ENCODE results near the gene CCP110.

Gene CCP110

DNA sequence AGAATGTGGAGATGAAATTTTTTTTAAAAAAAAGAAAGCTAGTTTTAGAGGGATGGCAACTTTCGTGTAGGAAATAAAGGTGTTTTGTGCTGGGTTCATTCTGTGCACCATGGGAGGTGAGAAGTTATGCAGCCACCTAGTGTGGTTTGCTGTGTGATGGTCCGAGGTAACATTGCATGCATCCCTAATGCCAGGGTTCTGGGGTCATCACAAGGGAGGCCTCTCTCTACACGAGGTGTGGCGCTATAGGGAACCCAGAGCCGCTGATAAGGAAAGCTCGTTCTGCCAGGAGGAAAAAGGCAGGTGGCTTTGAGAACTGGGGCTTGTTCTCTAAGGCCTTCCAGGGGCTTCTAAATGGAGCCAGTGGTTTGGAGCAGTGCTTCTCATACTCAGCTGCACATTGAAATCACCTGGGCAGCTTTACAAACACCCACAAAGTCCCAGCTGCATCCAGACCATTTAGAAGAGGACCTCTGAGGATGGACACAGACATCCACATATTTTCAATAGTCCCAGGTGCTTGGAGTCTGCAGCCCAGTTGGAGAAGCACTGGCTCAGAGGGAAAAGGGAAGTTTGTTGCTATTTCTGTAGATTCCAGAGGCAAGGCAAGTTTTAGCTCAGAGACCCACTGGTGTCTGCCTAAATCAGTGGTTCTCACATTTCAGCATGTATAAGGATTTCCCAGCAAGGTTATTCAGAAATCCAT is 75.2 kb downstream of the CCP110 start:
- H3K9ac ChIP-seq (ENCODE audit: low read depth, low read length, poor library complexity, severe bottlenecking) = no peak overlapping the region
- H3K9me3 ChIP-seq (ENCODE audit: insufficient read depth, low read depth, low read length) = no peaks in the 10 kb centered on the region
- no peaks in the 10 kb centered on the region for H3K4me1 ChIP-seq (ENCODE audit: insufficient read depth, low read length, poor library complexity, severe bottlenecking)

DNA sequence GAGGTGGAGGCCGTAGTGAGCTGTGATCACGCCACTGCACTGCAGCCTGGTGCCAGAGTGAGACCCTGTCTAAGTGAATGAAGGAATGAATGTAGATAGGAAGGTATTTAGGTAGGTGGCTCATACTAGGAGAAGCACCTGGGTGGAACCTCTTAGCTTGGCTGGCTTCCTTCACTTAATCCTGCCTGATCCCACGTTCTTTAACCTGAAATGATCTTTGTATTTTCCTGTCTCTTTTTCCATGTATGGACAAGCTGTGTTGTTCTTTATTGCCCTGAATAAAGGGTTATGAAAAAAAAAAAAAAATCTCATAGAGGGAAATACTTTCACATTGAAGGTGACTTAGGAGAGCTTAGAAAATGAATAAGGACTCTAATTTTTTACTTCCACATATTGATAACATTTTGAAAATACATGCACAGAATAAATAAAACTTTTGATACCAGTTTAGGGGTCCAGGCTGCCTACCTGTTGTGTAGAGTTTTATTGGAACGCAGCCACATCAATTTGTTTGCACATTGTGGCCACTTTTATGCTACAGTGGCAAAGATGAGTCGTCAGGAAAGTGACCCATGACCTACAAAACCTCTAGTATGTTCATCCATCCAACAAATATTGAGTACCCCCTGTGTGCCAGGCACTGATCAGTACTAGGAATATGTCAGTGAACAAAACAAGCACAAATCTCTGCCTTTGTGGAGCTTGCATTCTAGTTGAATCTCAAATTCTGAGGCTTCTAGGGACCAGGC is 76.4 kb downstream of the CCP110 start:
- no peak overlapping the region for H3K4me3 ChIP-seq (ENCODE audit: low read length, poor library complexity, severe bottlenecking)
- H3K36me3 ChIP-seq (ENCODE audit: insufficient read depth, low read length) = peaks cover 7% of the 10 kb centered on the region; the same call in 1 of the 2 replicates
- H4K20me1 ChIP-seq (ENCODE audit: insufficient read depth, low read length, poor library complexity, severe bottlenecking) = no peaks in the 10 kb centered on the region
- H3K9ac ChIP-seq (ENCODE audit: low read depth, low read length, poor library complexity, severe bottlenecking) = no peak overlapping the region
- H3K9me2 ChIP-seq (replicated peaks; ENCODE audit: low read depth, low read length) = no peaks in the 10 kb centered on the region
- no peak overlapping the region for H3K4me2 ChIP-seq (ENCODE audit: low read depth, low read length, poor library complexity, severe bottlenecking)
- H3K9me3 ChIP-seq (ENCODE audit: insufficient read depth, low read depth, low read length) = no peaks in the 10 kb centered on the region
- no peaks in the 10 kb centered on the region for H3K79me2 ChIP-seq (ENCODE audit: insufficient read depth, low read length)
- TF ChIP-seq, protein P1, sequence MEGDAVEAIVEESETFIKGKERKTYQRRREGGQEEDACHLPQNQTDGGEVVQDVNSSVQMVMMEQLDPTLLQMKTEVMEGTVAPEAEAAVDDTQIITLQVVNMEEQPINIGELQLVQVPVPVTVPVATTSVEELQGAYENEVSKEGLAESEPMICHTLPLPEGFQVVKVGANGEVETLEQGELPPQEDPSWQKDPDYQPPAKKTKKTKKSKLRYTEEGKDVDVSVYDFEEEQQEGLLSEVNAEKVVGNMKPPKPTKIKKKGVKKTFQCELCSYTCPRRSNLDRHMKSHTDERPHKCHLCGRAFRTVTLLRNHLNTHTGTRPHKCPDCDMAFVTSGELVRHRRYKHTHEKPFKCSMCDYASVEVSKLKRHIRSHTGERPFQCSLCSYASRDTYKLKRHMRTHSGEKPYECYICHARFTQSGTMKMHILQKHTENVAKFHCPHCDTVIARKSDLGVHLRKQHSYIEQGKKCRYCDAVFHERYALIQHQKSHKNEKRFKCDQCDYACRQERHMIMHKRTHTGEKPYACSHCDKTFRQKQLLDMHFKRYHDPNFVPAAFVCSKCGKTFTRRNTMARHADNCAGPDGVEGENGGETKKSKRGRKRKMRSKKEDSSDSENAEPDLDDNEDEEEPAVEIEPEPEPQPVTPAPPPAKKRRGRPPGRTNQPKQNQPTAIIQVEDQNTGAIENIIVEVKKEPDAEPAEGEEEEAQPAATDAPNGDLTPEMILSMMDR (conservative IDR thresholded peaks at IDR 0.05; ENCODE audit: low read length) = no peak
- no peak for TF ChIP-seq EZH2phosphoT487 (IDR thresholded peaks at IDR 0.05; ENCODE audit: borderline replicate concordance)
- no peaks in the 10 kb centered on the region for H3F3A ChIP-seq (ENCODE audit: low read depth)
- no peaks in the 10 kb centered on the region for H3K27me3 ChIP-seq (ENCODE audit: insufficient read depth, low read length, poor library complexity, severe bottlenecking)
- H2AFZ ChIP-seq (ENCODE audit: low read length) = no peak overlapping the region
- H3K4me1 ChIP-seq (ENCODE audit: insufficient read depth, low read length, poor library complexity, severe bottlenecking) = no peaks in the 10 kb centered on the region

More for the DNA sequence above, 75.2 kb downstream of the CCP110 start:
- H3K36me3 ChIP-seq (ENCODE audit: insufficient read depth, low read length) = peaks cover 7% of the 10 kb centered on the region; the same call in 1 of the 2 replicates
- H3F3A ChIP-seq (ENCODE audit: low read depth) = no peaks in the 10 kb centered on the region
- H3K79me2 ChIP-seq (ENCODE audit: insufficient read depth, low read length) = no peaks in the 10 kb centered on the region
- H3K4me2 ChIP-seq (ENCODE audit: low read depth, low read length, poor library complexity, severe bottlenecking) = no peak overlapping the region
- H3K27me3 ChIP-seq (ENCODE audit: insufficient read depth, low read length, poor library complexity, severe bottlenecking) = no peaks in the 10 kb centered on the region
- H2AFZ ChIP-seq (ENCODE audit: low read length) = no peak overlapping the region
- TF ChIP-seq EZH2phosphoT487 (IDR thresholded peaks at IDR 0.05; ENCODE audit: borderline replicate concordance) = no peak
- TF ChIP-seq, protein P1 (conservative IDR thresholded peaks at IDR 0.05; ENCODE audit: low read length) = no peak
- no peaks in the 10 kb centered on the region for H3K9me2 ChIP-seq (replicated peaks; ENCODE audit: low read depth, low read length)
- H4K20me1 ChIP-seq (ENCODE audit: insufficient read depth, low read length, poor library complexity, severe bottlenecking) = no peaks in the 10 kb centered on the region
- H3K4me3 ChIP-seq (ENCODE audit: low read length, poor library complexity, severe bottlenecking) = no peak overlapping the region

DNA sequence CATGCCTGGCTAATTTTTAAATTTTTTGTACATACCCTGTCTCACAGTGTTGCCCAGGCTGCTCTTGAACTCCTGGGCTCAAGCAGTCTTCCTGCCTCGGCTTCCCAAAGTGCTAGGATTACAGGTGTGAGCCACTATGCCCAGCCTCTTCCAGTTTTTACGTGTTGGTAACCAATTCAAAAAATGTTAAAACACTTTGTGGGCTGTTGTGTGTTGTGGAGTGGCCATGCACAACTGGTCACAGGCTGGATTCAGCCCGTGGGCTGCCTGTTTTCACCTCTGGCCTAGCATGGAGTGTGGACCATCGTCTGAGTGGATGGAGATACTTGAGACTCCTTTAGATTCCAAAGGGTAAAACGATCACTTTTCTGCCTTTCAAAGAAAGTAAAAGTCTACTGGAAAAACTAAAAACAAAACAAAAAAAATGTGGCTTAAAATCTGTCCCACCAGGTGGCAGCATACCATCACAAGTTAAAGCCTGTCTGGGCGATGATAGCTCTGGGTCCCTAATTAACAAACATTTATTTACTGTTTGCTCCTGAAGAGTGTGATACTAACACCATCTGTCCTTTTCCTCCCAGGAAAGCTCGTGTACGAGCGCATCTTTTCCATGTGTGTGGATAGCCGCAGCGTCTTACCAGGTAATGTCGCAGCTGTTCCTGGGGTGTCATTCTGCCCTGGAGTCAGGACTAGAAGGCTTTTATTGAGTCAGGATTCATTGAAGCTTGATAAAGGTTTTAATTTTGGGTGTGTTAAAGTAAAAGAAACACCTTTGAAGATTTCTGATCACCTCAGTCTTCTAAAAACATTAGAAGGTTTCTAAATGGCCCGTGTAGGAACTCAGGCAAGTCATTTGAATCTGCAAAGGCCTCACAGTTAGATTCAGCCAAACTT is 77.6 kb downstream of the CCP110 start:
- TF ChIP-seq EZH2phosphoT487 (IDR thresholded peaks at IDR 0.05; ENCODE audit: borderline replicate concordance) = no peak
- TF ChIP-seq, protein P1 (conservative IDR thresholded peaks at IDR 0.05; ENCODE audit: low read length) = peak; percentile 78
- Histone ChIP-seq H2AFZ (ENCODE audit: low read length) (no peak overlapping the region; the same call in 1 of the 2 replicates), H3K4me2 (ENCODE audit: low read depth, low read length, poor library complexity, severe bottlenecking) (no peak overlapping the region)

More for the DNA sequence above, 77.6 kb downstream of the CCP110 start:
- peaks cover 7% of the 10 kb centered on the region; the same call in 1 of the 2 replicates for H3K36me3 ChIP-seq (ENCODE audit: insufficient read depth, low read length)
- no peak overlapping the region for H3K4me3 ChIP-seq (ENCODE audit: low read length, poor library complexity, severe bottlenecking)
- no peaks in the 10 kb centered on the region for H3K4me1 ChIP-seq (ENCODE audit: insufficient read depth, low read length, poor library complexity, severe bottlenecking)
- H4K20me1 ChIP-seq (ENCODE audit: insufficient read depth, low read length, poor library complexity, severe bottlenecking) = no peaks in the 10 kb centered on the region
- H3K27me3 ChIP-seq (ENCODE audit: insufficient read depth, low read length, poor library complexity, severe bottlenecking) = no peaks in the 10 kb centered on the region
- no peak overlapping the region for H3K9ac ChIP-seq (ENCODE audit: low read depth, low read length, poor library complexity, severe bottlenecking)
- H3K9me2 ChIP-seq (replicated peaks; ENCODE audit: low read depth, low read length) = no peaks in the 10 kb centered on the region
- H3K79me2 ChIP-seq (ENCODE audit: insufficient read depth, low read length) = no peaks in the 10 kb centered on the region
- H3K9me3 ChIP-seq (ENCODE audit: insufficient read depth, low read depth, low read length) = no peaks in the 10 kb centered on the region
- no peaks in the 10 kb centered on the region for H3F3A ChIP-seq (ENCODE audit: low read depth)

Measured in Loucy (cell line).